Activated CD4-positive, alpha-beta T cell treated with anti-CD3 and anti-CD28 coated beads, Interleukin-2, amount 10 ng/mL, durations not matched to agents 24 days and 14 days (primary cell): ENCODE measurements around the gene LRRC23. TPM values are rescaled to one million over a fixed set of nuclear protein-coding genes. Genes with fewer than 3 reads are reported as not detected.

Experiments
- DNase-seq: peaks from one replicate; pipeline ENCODE4 v3.0.0; 2022
- H3K27ac Mint-ChIP-seq: one replicate; pipeline ENCODE4 v1.8.0; 2022; ENCODE audit warnings: mild to moderate bottlenecking, mixed read lengths
- H3K27me3 Mint-ChIP-seq: one replicate; pipeline ENCODE4 v1.8.0; 2022; ENCODE audit warnings: mixed read lengths
- H3K36me3 Mint-ChIP-seq: one replicate; pipeline ENCODE4 v1.8.0; 2022; ENCODE audit warnings: low read depth, mild to moderate bottlenecking, mixed read lengths
- H3K4me1 Mint-ChIP-seq: one replicate; pipeline ENCODE4 v1.8.0; 2021; ENCODE audit warnings: mixed read lengths
- H3K4me3 Mint-ChIP-seq: one replicate; pipeline ENCODE4 v1.8.0; 2022; ENCODE audit warnings: mild to moderate bottlenecking, moderate library complexity, mixed read lengths
- H3K9me3 Mint-ChIP-seq: one replicate; pipeline ENCODE4 v1.8.0; 2021; ENCODE audit warnings: mixed read lengths
- intact Hi-C: fragments of 100-400 bp; cut with micrococcal nuclease; formaldehyde crosslinking; loops from one replicate; pipeline ENCODE4 v1.15.1; 2023
- total RNA-seq: library from RNA; stranded (reverse); gene quantifications from 2 replicates; pipeline ENCODE4 v1.2.3, GENCODE V29; 2022

LRRC23 gene
- total RNA-seq, 1 donor from 2014 or later: 6.6 TPM

- H3K9me3 Mint-ChIP-seq: no peaks in the 10 kb centered on the region
- intact Hi-C loops: loop anchor here (1.0 to 2.0 kb wide), 9 partner anchors 9 to 165 kb away; partner anchors contain the start of genes C1R, C1RL, EMG1 and ENO2
- H3K36me3 Mint-ChIP-seq: peaks cover 43% of the 10 kb centered on the region
Measured at GRCh38 chr12:6944381-6945186, 40.0 kb downstream of the LRRC23 start.

GRCh38 chr12:6945613-6946012, 41.0 kb downstream of the LRRC23 start:
- intact Hi-C loops: loop anchor here (2.0 kb wide), 1 partner anchor 55 kb away; no protein-coding TSS in a partner anchor
- DNase-seq: no peak
- H3K4me1 Mint-ChIP-seq: peaks cover 71% of the 10 kb centered on the region

More at GRCh38 chr12:6944381-6945186, 40.0 kb downstream of the LRRC23 start:
- H3K4me3 Mint-ChIP-seq: peak overlapping the region; percentile 93
- peak overlapping the region; percentile 98 for H3K27ac Mint-ChIP-seq
- peaks cover 62% of the 10 kb centered on the region for H3K4me1 Mint-ChIP-seq
- DNase-seq: peak; percentile 96
- H3K27me3 Mint-ChIP-seq: no peaks in the 10 kb centered on the region

GRCh38 chr12:6946033-6946919, 41.7 kb downstream of the LRRC23 start:
- H3K9me3 Mint-ChIP-seq: no peaks in the 10 kb centered on the region
- DNase-seq: peak; percentile 93
- no peaks in the 10 kb centered on the region for H3K27me3 Mint-ChIP-seq
- H3K36me3 Mint-ChIP-seq: peaks cover 35% of the 10 kb centered on the region
- H3K4me1 Mint-ChIP-seq: peaks cover 73% of the 10 kb centered on the region
- peak overlapping the region; percentile 98 for H3K27ac Mint-ChIP-seq
- intact Hi-C loops: no loop called here
- peak overlapping the region; percentile 93 for H3K4me3 Mint-ChIP-seq

More at GRCh38 chr12:6945613-6946012, 41.0 kb downstream of the LRRC23 start:
- Mint-ChIP-seq H3K27ac (peak overlapping the region; percentile 98), H3K4me3 (peak overlapping the region; percentile 93), H3K9me3 (no peaks in the 10 kb centered on the region), H3K27me3 (no peaks in the 10 kb centered on the region), H3K36me3 (peaks cover 38% of the 10 kb centered on the region)

- Mint-ChIP-seq H3K27me3 (no peaks in the 10 kb centered on the region), H3K4me3 (peak overlapping the region; percentile 93), H3K4me1 (peaks cover 75% of the 10 kb centered on the region), H3K27ac (peak overlapping the region; percentile 98), H3K36me3 (peaks cover 34% of the 10 kb centered on the region), H3K9me3 (no peaks in the 10 kb centered on the region)
- intact Hi-C loops: no loop called here
- no peak for DNase-seq
Measured at GRCh38 chr12:6946920-6947374, 42.3 kb downstream of the LRRC23 start.

GRCh38 chr12:6947615-6948014, 43.0 kb downstream of the LRRC23 start:
- peaks cover 35% of the 10 kb centered on the region for H3K36me3 Mint-ChIP-seq
- no peak for DNase-seq
- no peaks in the 10 kb centered on the region for H3K27me3 Mint-ChIP-seq
- H3K4me3 Mint-ChIP-seq: peak overlapping the region; percentile 93
- peak overlapping the region; percentile 82 for H3K27ac Mint-ChIP-seq
- intact Hi-C loops: no loop called here
- H3K4me1 Mint-ChIP-seq: peaks cover 69% of the 10 kb centered on the region
- H3K9me3 Mint-ChIP-seq: no peaks in the 10 kb centered on the region

GRCh38 chr12:6948873-6949594, 44.4 kb downstream of the LRRC23 start:
- H3K36me3 Mint-ChIP-seq: peaks cover 43% of the 10 kb centered on the region
- no peak for DNase-seq
- intact Hi-C loops: no loop called here
- H3K4me3 Mint-ChIP-seq: peak overlapping the region; percentile 96
- peaks cover 67% of the 10 kb centered on the region for H3K4me1 Mint-ChIP-seq
- no peaks in the 10 kb centered on the region for H3K27me3 Mint-ChIP-seq
- H3K9me3 Mint-ChIP-seq: no peaks in the 10 kb centered on the region
- H3K27ac Mint-ChIP-seq: peak overlapping the region; percentile 91

- Mint-ChIP-seq H3K4me1 (peaks cover 68% of the 10 kb centered on the region), H3K9me3 (no peaks in the 10 kb centered on the region), H3K4me3 (peak overlapping the region; percentile 96), H3K27me3 (no peaks in the 10 kb centered on the region), H3K27ac (peak overlapping the region; percentile 96), H3K36me3 (peaks cover 50% of the 10 kb centered on the region)
- DNase-seq: peak; percentile 80
- intact Hi-C loops: loop anchor here (1.0 to 5.0 kb wide), 2 partner anchors 20 to 498 kb away; partner anchors contain the start of genes EMG1, PHB2 and TAPBPL
Measured at GRCh38 chr12:6950401-6950801, 45.8 kb downstream of the LRRC23 start.

- H3K9me3 Mint-ChIP-seq: no peaks in the 10 kb centered on the region
- peaks cover 51% of the 10 kb centered on the region for H3K36me3 Mint-ChIP-seq
- intact Hi-C loops: loop anchor here (1.0 to 5.0 kb wide), 2 partner anchors 19 to 499 kb away; partner anchors contain the start of genes EMG1, PHB2 and TAPBPL
Measured at GRCh38 chr12:6950811-6951540, 46.4 kb downstream of the LRRC23 start, which contains the start of gene PTPN6. TSS of gene PTPN6 (plus strand) at chr12:6951356. CDS start at chr12:6951513, 157 bp downstream.

GRCh38 chr12:6951551-6952120, 47.0 kb downstream of the LRRC23 start:
- Mint-ChIP-seq H3K4me3 (peak overlapping the region; percentile 96), H3K27me3 (no peaks in the 10 kb centered on the region), H3K4me1 (peaks cover 69% of the 10 kb centered on the region), H3K36me3 (peaks cover 55% of the 10 kb centered on the region), H3K27ac (peak overlapping the region; percentile 96), H3K9me3 (no peaks in the 10 kb centered on the region)
- DNase-seq: no peak
- intact Hi-C loops: loop anchor here (5.0 kb wide), 1 partner anchor 499 kb away; the partner anchor contains the start of gene TAPBPL

More at GRCh38 chr12:6950811-6951540, 46.4 kb downstream of the LRRC23 start, which contains the start of gene PTPN6:
- H3K4me1 Mint-ChIP-seq: peaks cover 68% of the 10 kb centered on the region
- H3K4me3 Mint-ChIP-seq: peak within 1 kb of the TSS; percentile 96
- DNase-seq: peak; percentile 88
- peak within 1 kb of the TSS; percentile 96 for H3K27ac Mint-ChIP-seq
- no peaks in the 10 kb centered on the region for H3K27me3 Mint-ChIP-seq

- DNase-seq: peak; percentile 78
- H3K9me3 Mint-ChIP-seq: no peaks in the 10 kb centered on the region
- intact Hi-C loops: loop anchor here (5.0 kb wide), 1 partner anchor 500 kb away; the partner anchor contains the start of gene TAPBPL
- peaks cover 58% of the 10 kb centered on the region for H3K36me3 Mint-ChIP-seq
- H3K27me3 Mint-ChIP-seq: no peaks in the 10 kb centered on the region
- peaks cover 70% of the 10 kb centered on the region for H3K4me1 Mint-ChIP-seq
- peak overlapping the region; percentile 96 for H3K27ac Mint-ChIP-seq
- peak overlapping the region; percentile 96 for H3K4me3 Mint-ChIP-seq
Measured at GRCh38 chr12:6952121-6952862, 47.7 kb downstream of the LRRC23 start.

GRCh38 chr12:6952863-6953441, 48.3 kb downstream of the LRRC23 start:
- no peaks in the 10 kb centered on the region for H3K9me3 Mint-ChIP-seq
- peak; percentile 77 for DNase-seq

More at GRCh38 chr12:6952863-6953441, 48.3 kb downstream of the LRRC23 start:
- peaks cover 69% of the 10 kb centered on the region for H3K4me1 Mint-ChIP-seq
- peak overlapping the region; percentile 96 for H3K4me3 Mint-ChIP-seq
- peaks cover 62% of the 10 kb centered on the region for H3K36me3 Mint-ChIP-seq
- H3K27ac Mint-ChIP-seq: peak overlapping the region; percentile 96
- intact Hi-C loops: loop anchor here (1.0 to 5.0 kb wide), 3 partner anchors 8 to 501 kb away; partner anchors contain the start of genes C12orf57 and TAPBPL
- H3K27me3 Mint-ChIP-seq: no peaks in the 10 kb centered on the region
